HK-2 (cell line): ENCODE data around the gene NUP205.
"Not testable (repeated sequence)": the region's sequence is repeated elsewhere in the genome, so short reads cannot be mapped to it uniquely, and the experiment has no call there.

ENCODE experiments used
- DNase-seq: peaks from one replicate; pipeline ENCODE4 v3.0.0-alpha.2; 2018; ENCODE audit not compliant: unreplicated experiment

NUP205 gene

DNA sequence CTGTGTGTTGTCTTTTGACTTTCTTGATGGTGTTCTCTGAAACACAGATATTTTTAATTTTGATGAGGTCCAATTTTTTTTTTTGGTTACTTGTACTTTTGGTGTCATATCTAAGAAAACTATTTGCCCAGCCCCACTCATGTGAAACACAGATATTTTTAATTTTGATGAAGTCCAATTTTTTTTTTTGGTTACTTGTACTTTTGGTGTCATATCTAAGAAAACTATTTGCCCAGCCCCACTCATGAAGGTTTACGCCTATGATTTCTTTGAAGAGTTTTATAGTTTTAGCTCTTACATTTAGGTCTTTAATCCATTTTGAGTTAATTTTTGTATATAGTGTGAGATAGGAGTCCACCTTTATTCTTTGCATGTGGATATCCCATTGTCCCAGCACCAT, 109.9 kb downstream of the NUP205 start:
- not testable (repeated sequence) for DNase-seq

DNA sequence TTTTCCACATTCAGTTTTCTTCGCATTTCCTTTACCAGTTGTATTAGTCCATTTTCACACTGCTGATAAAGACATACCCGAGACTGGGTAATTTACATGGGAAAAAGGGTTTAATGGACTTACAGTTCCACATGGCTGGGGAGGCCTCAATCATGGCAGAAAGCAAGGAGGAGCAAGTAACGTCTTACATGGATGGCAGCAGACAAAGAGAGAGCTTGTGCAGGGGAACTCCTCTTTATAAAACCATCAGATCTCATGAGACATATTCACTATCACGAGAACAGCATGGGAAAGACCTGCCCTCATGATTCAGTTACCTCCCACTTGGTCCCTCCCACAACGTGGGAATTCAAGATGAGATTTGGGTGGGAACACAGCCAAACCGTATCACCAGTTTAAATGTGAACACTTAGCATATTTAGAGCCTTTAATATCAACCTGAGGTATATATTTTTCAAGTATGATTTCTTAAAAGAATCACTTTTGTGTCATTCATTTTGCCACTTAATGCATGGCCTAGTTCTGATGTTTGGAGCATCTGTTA, 111.2 kb downstream of the NUP205 start:
- not testable (repeated sequence) for DNase-seq

DNA sequence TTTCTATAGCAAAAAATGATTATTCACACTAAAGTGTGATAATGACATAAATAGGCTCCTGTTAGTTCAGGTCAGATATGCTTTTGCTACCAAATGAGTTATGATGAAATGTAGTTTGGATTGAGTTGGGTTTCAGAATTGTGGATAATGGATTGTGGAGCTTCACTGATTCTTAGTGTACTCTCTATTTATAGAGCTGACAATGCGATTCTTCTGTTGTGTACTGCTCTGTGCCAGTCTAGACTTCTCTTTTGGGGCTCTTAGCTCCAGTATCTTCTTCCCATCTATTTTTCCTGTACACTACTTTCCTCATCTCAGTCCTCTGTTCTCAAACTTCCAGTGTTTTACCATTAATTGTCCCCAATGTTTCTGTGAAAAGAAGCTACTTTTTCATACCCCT, 112.1 kb downstream of the NUP205 start:
- DNase-seq: no peak

DNA sequence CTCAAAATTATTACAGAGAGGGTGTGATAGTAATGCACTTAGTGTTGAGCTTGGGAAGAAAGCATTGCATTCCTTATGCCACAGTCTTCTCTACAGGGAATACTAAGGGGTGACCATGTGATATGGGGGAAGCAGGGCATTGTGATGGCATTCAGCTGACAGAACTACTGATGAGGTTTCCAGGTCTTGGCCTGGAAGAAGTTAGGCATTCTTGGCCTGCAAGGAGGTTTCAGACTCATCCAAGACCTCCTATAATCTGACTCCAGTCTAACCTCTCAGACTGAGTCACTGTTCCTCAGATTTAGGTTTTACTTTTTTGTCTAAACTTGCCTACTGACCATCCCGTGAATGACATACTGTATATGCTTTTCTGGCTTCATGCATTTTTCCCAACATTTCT, 112.5 kb downstream of the NUP205 start:
- no peak for DNase-seq

DNA sequence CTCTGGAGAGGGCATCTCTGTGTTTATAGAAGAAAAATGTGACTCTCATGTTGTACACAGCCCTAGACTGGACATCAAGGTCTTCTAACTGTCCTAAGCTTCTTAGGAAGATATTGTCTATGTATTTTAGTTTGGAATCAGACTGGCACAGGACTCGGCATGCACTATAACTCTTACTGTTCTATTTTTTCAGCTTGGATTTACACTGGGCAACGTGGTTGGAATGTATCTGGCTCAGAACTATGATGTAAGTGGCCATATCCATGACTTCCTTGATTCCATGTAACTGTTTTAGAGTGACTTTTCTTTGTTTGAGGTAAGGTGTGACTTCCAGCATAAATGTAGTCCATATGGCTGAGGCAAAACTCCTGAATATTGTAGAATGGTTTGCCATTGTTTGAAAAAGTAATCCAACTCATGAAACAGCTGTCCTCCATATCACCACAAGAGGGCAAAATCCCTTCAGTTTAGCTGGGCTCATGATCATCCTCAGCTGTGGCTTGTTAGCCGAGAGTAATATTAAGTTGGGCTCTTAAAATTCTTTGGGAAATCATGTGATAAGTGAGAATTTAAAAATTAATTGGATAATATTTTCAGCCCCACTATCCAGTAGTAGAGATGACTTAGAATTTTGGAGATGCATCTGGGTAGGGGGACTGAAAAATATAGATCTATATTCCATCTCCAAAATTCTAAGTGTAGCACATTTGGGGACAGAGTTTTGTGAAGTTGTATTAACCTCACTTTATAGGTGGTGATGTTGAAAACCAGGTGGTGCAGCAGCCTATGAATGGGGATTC, 115.0 kb downstream of the NUP205 start:
- DNase-seq: no peak

- no peak for DNase-seq
Observed at GRCh38 chr7:135673360-135673706, 115.6 kb downstream of the NUP205 start.

DNA sequence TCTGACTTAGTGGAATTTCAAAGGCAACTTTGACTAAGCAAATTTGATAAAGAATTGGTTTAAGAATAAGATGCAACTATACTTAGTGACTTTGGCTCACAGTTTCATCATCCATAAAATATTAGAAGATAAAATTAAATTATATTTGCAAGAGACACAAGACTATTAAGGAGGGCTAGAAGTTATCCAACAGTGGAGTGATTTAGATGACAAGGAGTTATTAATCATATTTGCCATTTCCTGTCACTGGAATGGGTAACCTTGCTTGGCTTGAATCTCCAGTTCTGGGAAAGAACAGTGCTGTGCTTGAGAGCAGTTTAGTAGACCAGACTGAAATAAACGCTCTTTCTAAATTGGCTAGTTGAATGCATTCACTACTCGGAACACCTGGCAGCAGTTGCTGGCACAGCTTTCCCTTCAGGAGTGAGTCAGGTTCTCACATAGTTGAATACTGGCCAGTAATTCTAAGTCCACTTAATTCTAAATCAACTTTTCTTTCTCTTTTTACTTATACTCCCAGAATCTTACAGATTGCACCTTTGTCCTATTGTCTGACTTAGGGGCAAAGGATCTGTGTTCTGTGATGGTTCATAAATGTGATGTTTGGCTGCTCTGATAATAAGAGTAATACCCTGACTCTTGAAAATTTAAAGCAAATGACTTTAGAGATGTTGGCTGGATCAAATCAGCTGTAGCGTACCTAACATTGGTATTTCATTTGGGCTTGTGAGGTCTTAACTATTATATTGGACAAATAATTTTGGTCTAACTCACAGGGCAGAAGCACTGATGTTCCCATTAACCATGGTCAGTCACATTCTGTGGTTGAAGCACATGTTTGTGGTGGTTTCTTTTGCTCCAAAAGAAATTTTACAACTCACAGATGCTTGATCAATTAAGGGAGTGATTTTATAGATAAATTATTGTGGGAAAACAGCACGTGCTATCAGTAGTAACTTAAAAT, 121.2 kb downstream of the NUP205 start:
- DNase-seq: no peak

DNA sequence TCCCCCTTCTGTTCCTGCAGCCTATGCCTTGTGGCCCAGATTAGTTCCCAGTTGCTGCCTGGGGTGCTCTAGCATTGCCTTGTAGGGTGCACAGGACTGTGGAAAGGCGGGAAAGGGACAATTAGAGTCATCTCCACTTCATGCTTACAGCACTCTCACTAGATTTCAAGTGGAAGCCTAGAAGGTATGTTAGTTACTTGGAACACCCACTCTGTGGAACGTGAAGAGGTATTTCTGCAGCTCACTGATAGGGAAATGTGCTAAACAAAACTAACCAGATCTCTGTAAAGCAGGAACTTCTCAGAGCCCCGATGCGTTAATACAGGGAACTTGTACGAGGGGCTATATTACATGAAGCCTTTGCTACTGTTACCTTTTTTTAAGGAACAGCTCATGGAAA, 124.0 kb downstream of the NUP205 start:
- DNase-seq: no peak

GRCh38 chr7:135682191-135682590, 124.5 kb downstream of the NUP205 start:
- DNase-seq: no peak

DNA sequence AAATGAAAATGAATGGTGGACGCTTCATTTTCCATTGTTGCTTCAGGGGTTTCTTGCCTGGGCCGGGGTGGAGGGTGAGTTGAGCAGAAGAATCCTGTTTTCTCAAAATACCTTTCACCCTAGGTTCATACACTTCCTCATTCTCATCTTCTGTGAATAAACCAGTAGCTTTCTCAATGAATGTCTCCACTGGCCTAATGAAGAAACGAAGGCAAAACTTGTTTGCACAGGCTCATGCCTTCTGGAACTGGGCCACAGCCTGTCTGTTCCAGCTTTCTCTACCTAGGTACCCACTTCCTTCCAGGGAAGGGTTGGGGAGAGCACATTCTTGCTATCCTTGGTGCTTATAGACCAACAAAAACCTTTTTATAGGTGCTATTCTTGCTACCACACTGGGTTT, 125.9 kb downstream of the NUP205 start:
- no peak for DNase-seq

- DNase-seq: no peak
Observed at GRCh38 chr7:135684136-135684535, 126.4 kb downstream of the NUP205 start.

- no peak for DNase-seq
Observed at GRCh38 chr7:135684699-135685098, 127.0 kb downstream of the NUP205 start.

DNA sequence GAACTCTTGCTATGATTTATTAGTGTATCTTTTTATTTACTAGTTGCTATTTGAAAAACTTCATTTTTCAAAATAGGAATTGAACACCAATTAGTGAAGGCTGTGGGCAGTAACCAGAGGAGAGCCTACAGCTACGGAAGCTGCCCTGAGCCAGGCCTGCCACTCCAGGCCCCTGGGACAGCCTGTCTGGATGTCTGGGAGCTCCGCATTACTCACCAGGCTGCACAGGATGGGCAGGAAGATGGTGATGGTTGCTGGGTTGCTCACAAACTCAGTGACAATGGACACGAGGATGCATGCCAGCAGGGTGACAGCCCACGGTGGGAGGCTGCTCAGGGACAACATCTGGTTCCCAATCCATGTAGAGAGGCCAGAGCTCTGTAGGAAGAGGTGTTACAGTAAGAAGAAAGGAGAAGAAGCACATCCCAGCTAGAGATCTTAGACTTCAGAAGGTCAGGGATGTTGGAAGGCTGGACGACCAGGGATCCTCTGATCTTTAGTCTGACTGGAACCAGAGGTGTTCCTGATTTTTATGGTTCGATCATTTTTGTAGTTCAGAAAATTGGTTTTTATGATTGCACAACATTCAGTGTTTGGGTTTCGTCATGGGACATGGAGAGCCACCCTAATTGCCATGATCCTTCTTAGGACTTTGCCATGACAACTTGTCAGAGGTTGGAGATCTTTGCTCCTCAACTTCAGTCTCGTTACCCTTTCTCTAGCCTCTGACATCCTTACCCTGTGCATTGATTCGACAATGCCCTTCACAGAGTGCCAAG, 127.8 kb downstream of the NUP205 start:
- DNase-seq: no peak

DNA sequence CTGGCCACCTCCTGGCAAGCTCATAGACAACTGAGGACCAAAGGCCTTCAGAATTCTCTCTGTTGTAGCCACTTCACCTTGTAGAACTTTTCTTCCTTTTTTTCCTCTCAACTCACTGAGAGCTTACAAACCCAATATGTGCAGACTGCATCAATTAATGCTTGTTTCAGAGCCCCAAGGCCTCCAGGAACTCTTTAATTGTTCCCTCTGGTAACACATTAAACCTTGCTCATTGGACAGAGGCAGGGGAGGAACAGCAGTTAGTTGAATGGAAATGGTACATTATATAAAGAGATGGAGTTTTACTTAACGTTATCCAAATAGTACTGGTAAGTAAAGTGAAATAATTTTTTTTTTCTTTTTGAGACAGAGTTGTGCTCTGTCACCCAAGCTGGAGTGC, 129.7 kb downstream of the NUP205 start:
- DNase-seq: no peak

- DNase-seq: no peak
Observed at GRCh38 chr7:135690566-135690965, 132.8 kb downstream of the NUP205 start.

GRCh38 chr7:135692055-135692454, 134.3 kb downstream of the NUP205 start:
- DNase-seq: no peak

DNA sequence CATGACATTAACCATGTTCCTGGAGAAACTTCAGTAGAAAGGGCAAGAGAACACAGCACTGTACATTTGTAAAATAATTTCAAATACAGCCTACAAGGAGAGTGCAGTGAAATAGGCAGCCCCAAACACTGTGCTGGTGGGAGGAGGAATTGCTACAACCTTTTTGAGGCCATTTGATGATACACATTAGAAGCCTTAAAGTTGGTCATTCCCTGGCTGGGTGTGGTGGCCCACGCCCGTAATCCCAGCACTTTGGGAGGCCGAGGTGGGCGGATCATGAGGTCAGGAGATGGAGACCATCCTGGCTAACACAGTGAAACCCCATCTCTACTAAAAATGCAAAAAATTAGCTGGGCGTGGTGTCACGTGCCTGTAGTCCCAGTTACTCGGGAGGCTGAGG, 134.9 kb downstream of the NUP205 start:
- not testable (repeated sequence) for DNase-seq

DNA sequence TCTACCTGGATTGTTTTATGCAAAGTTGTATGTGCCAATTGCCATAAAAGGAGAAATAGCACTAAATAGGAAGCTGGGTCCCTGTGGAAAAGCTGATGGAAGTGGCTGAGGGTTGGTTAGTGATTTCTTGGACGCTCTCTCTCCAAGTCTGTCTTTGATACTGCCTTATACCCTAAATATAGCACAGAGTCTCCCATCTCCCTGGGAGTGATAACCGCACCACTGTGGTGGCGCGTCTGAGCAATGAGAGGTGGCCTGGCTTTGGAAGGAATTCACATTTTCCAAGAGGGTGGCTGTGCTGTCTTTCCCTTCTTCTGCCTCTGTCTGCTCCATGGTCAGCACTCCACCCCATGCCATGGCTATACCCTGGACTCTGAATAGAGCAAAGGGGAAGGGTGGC, 135.8 kb downstream of the NUP205 start:
- no peak for DNase-seq

DNA sequence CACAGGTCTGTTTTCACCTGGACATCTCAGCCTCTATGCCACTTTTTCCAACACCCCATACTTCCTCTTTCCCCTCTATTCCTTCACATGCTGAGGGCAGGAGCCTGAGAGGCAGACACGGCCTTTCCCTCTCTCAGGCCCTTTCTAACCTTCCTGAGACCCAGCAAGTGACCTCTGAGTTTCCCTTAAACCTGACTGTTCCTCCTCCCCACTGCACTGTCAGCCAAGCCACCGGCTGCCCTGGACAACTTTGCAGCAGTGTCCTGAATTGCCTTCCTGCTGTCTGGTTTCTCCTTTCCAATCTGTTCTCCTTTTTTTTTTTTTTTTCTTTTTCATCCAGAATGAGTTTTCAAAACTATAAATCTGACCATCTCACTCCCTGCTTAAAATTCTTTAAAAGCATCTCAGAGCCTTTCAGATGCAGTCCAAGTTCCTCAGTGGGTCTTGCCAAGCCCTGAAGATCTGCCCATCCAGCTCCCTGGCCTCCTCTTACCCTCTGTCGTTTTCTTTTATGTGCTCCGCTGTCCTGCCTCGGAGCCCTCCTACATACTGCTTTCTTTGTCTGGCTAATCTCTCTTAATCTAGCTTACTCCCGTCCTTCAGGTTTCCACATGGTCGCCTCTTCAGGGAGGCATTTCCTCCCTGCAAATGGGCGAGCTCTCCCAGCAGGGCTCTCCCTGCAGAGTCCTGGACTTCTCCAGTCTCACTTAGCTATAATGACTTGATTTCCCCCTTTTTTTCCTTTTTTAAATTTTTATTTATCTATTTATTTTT, 139.7 kb downstream of the NUP205 start:
- no peak for DNase-seq
